A549 (cell line): ENCODE data around the gene RERE. TPM values are rescaled to one million over a fixed set of nuclear protein-coding genes. Genes with fewer than 3 reads are reported as not detected.

Experiments
- ATAC-seq, 2 experiments: fragments of 200-7000 bp in 1 of 2; fragments of >200 bp in 1 of 2; cut with Nextera tagmentation in 1 of 2; cut with Tn5 transposase in 1 of 2; 3 replicates each; pipeline versions ENCODE4 v1.8.0 to v1.9.1; 2018 to 2020; ENCODE audit warnings: mild to moderate bottlenecking in 1 of 2, moderate library complexity in 1 of 2
- CTCF ChIA-PET: fragments of 300-600 bp; sonication (Branson Sonifier 250); formaldehyde crosslinking; extraction: SDS; loops from one replicate; lab custom pipeline; 2021; ENCODE audit warnings: antibody characterized with exemption, inconsistent platforms; lab: Yijun Ruan, JAX
- POLR2A ChIA-PET: fragments of 350-600 bp; formaldehyde crosslinking; extraction: SDS; loops from one replicate; lab custom pipeline; 2021; ENCODE audit warnings: antibody characterized with exemption, inconsistent platforms; lab: Yijun Ruan, JAX
- DNase-seq, 2 experiments: peaks; one replicate each; pipeline versions ENCODE4 v3.0.0 to v3.0.0-alpha.2; 2011 to 2016; ENCODE audit warnings: low read depth in 1 of 2, low spot score in 1 of 2
- FAIRE-seq: peaks from 2 replicates; lab custom pipeline; 2011; peaks lifted over from hg19 to GRCh38; lab: Jason Lieb, UNC
- H3K27ac ChIP-seq, 2 experiments: fragments of >200 bp; sonication (Bioruptor Twin); formaldehyde crosslinking; 3 replicates each; pipeline ENCODE4 v1.5.1; 2016 to 2017
- H3K4me1 ChIP-seq: fragments of >200 bp; sonication (Bioruptor Twin); formaldehyde crosslinking; 3 replicates; pipeline ENCODE4 v1.6.1; 2016
- H3K4me2 ChIP-seq: fragments of >200 bp; sonication (Bioruptor Twin); formaldehyde crosslinking; 3 replicates; pipeline ENCODE4 v1.6.1; 2016
- H3K4me3 ChIP-seq: fragments of >200 bp; sonication (Bioruptor Twin); formaldehyde crosslinking; 3 replicates; pipeline ENCODE4 v1.5.1; 2016
- H3K9me3 ChIP-seq: fragments of >200 bp; sonication (Bioruptor Twin); formaldehyde crosslinking; 3 replicates; pipeline ENCODE4 v1.6.1; 2016
- CEBPB ChIP-seq, 2 experiments: fragments of >200 bp in 1 of 2; sonication (Bioruptor Twin) in 1 of 2; formaldehyde crosslinking in 1 of 2; IDR thresholded peaks; 2 replicates each; pipeline ENCODE4 v1.6.1; 2012 to 2016
- ELK1 ChIP-seq: fragments of 150-350 bp; IDR thresholded peaks from 2 replicates; pipeline ENCODE4 v1.6.1; 2014; ENCODE audit warnings: low read depth, mild to moderate bottlenecking, low read length
- EP300 ChIP-seq, 2 experiments: fragments of >200 bp; sonication (Bioruptor Twin); formaldehyde crosslinking; IDR thresholded peaks; 2 replicates in 1 of 2; 3 replicates in 1 of 2; pipeline ENCODE4 v1.6.1; 2016 to 2017
- FOSL2 ChIP-seq, 2 experiments: fragments of 450-650 bp in 1 of 2; fragments of >200 bp in 1 of 2; sonication (Bioruptor Twin) in 1 of 2; formaldehyde crosslinking; IDR thresholded peaks; 2 replicates each; pipeline versions ENCODE4 v1.5.0 to v1.6.1; 2016 to 2020; ENCODE audit warnings: mild to moderate bottlenecking in 1 of 2, moderate library complexity in 1 of 2
- FOXS1 ChIP-seq: fragments of 250-450 bp; sonication (Bioruptor Pico); IDR thresholded peaks from 2 replicates; pipeline ENCODE4 v1.5.0; 2020; ENCODE audit warnings: mild to moderate bottlenecking, moderate library complexity
- GATA3 ChIP-seq: IDR thresholded peaks from 2 replicates; pipeline ENCODE4 v1.6.1; 2012; ENCODE audit warnings: borderline replicate concordance
- HES2 ChIP-seq: fragments of >200 bp; sonication (Bioruptor Twin); formaldehyde crosslinking; IDR thresholded peaks from 2 replicates; pipeline ENCODE4 v1.6.1; 2016
- HEYL ChIP-seq: fragments of 250-450 bp; sonication (Bioruptor Pico); IDR thresholded peaks from 2 replicates; pipeline ENCODE4 v1.8.0; 2021; ENCODE audit warnings: mild to moderate bottlenecking, moderate library complexity
- KDM1A ChIP-seq: fragments of 200-600 bp; sonication (generic); IDR thresholded peaks from 2 replicates; pipeline ENCODE4 v1.6.1; 2016; ENCODE audit warnings: low read depth, mild to moderate bottlenecking
- MAFK ChIP-seq: fragments of 450-650 bp; IDR thresholded peaks from 2 replicates; pipeline ENCODE4 v1.6.1; 2014; ENCODE audit not compliant: partially characterized antibody
- MAX ChIP-seq: IDR thresholded peaks from 2 replicates; pipeline ENCODE4 v1.6.1; 2012
- NPAS2 ChIP-seq: fragments of 250-450 bp; sonication (Bioruptor Pico); IDR thresholded peaks from 2 replicates; pipeline ENCODE4 v1.8.0; 2022; ENCODE audit warnings: mild to moderate bottlenecking, moderate library complexity, borderline replicate concordance
- POLR2AphosphoS2 ChIP-seq: conservative IDR thresholded peaks from 2 replicates; pipeline ENCODE4 v1.6.1; 2012; ENCODE audit warnings: low read length, improper control_type of control experiment, inconsistent platforms
- RNF2 ChIP-seq: fragments of 200-600 bp; sonication (generic); IDR thresholded peaks from 2 replicates; pipeline ENCODE4 v1.6.1; 2016; ENCODE audit warnings: low read depth, mild to moderate bottlenecking, antibody characterized with exemption, moderate library complexity, borderline replicate concordance
- SMC3 ChIP-seq: fragments of >200 bp; sonication (Bioruptor Twin); formaldehyde crosslinking; IDR thresholded peaks from 3 replicates; pipeline ENCODE4 v1.6.1; 2018; ENCODE audit warnings: inconsistent platforms
- SREBF2 ChIP-seq: fragments of 450-650 bp; IDR thresholded peaks from 2 replicates; pipeline ENCODE4 v1.6.1; 2014; ENCODE audit warnings: mild to moderate bottlenecking, moderate library complexity
- TP53 ChIP-seq: fragments of 250-450 bp; sonication (Bioruptor Pico); IDR thresholded peaks from 2 replicates; pipeline ENCODE4 v1.5.0; 2021; ENCODE audit warnings: mild to moderate bottlenecking, moderate library complexity
- WGBS: methylation state at CpG from one replicate; pipeline ENCODE4 v1.1.6; 2017; ENCODE audit errors: missing lambda C conversion rate; 5-methylcytosine and 5-hydroxymethylcytosine counted together
- polyA plus RNA-seq, 4 experiments: library from polyadenylated mRNA; depleted of rRNA in 3 of 4; stranded (reverse); fragments of >200 nt; fragmentation: RNase III in 1 of 4; extraction: RNeasy Plus Mini Kit Qiagen cat#74134 plus additional on column Dnase treatment in 1 of 4; gene quantifications; 2 replicates in 3 of 4; 3 replicates in 1 of 4; pipeline ENCODE4 v1.2.3, GENCODE V29; 2011 to 2017
- TF ChIP-seq, protein P1 (sequence below): fragments of 450-650 bp; IDR thresholded peaks from 2 replicates; pipeline ENCODE4 v1.6.1; 2014; ENCODE audit warnings: antibody characterized with exemption
- TF ChIP-seq, protein P2 (sequence below): fragments of 250-450 bp; sonication (Bioruptor Pico); IDR thresholded peaks from 2 replicates; pipeline ENCODE4 v1.5.0; 2020; ENCODE audit warnings: low read depth, mild to moderate bottlenecking, moderate library complexity
- TF ChIP-seq, protein P3 (sequence below): IDR thresholded peaks from 2 replicates; pipeline ENCODE4 v1.6.1; 2012; ENCODE audit warnings: low read depth, borderline replicate concordance

RERE gene
- polyA plus RNA-seq, 2 of the 4 experiments (the other 2 are of a cell fraction) = 12.6 to 28.6 TPM

GRCh38 chr1:8323706-8324105 is 493.7 kb downstream of the RERE start:
- no peak for ATAC-seq
- TF ChIP-seq MAX (no peak), KDM1A (no peak)
- TF ChIP-seq, all 56 proteins: peak for 0
- 89% methylated on average over 7 of the region's 11 CpGs for WGBS
- Histone ChIP-seq H3K27ac (no peak overlapping the region), H3K4me2 (no peak overlapping the region), H3K9me3 (no peaks in the 10 kb centered on the region), H3K4me3 (no peak overlapping the region), H3K4me1 (0 out of 3 replicates have a peak, but pooled peaks cover under 1% of the 10 kb centered on the region)
- POLR2A ChIA-PET = no interaction called here
- CTCF ChIA-PET = interaction anchor here (1.2 to 7.8 kb wide), 2 partner anchors 8 to 348 kb away, joined by 5 to 42 read pairs; no protein-coding TSS in a partner anchor
- FAIRE-seq (no peak), DNase-seq (no peak)

- H3K4me2 ChIP-seq = no peak overlapping the region
- TF ChIP-seq FOSL2 (IDR thresholded peaks at IDR 0.05) = no peak
- no peak for TF ChIP-seq FOSL2 (CRISPR knock-in tag; IDR thresholded peaks at IDR 0.05)
- no peak for TF ChIP-seq FOXS1 (CRISPR knock-in tag)
- TF ChIP-seq, protein P1, sequence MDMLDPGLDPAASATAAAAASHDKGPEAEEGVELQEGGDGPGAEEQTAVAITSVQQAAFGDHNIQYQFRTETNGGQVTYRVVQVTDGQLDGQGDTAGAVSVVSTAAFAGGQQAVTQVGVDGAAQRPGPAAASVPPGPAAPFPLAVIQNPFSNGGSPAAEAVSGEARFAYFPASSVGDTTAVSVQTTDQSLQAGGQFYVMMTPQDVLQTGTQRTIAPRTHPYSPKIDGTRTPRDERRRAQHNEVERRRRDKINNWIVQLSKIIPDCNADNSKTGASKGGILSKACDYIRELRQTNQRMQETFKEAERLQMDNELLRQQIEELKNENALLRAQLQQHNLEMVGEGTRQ = no peak
- TF ChIP-seq CEBPB (IDR thresholded peaks at IDR 0.05) = no peak
- TF ChIP-seq, protein P2, sequence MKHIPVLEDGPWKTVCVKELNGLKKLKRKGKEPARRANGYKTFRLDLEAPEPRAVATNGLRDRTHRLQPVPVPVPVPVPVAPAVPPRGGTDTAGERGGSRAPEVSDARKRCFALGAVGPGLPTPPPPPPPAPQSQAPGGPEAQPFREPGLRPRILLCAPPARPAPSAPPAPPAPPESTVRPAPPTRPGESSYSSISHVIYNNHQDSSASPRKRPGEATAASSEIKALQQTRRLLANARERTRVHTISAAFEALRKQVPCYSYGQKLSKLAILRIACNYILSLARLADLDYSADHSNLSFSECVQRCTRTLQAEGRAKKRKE = no peak
- TF ChIP-seq GATA3 = no peak
- TF ChIP-seq, protein P3, sequence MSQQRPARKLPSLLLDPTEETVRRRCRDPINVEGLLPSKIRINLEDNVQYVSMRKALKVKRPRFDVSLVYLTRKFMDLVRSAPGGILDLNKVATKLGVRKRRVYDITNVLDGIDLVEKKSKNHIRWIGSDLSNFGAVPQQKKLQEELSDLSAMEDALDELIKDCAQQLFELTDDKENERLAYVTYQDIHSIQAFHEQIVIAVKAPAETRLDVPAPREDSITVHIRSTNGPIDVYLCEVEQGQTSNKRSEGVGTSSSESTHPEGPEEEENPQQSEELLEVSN = no peak
- no peak for TF ChIP-seq ELK1
- no peak for TF ChIP-seq HES2
- TF ChIP-seq HEYL (CRISPR knock-in tag) = no peak
- TF ChIP-seq SMC3 = no peak
- ATAC-seq (no peak), DNase-seq (no peak), FAIRE-seq (no peak)
- CTCF ChIA-PET = interaction anchor here (1.3 kb wide), 1 partner anchor 306 kb away, joined by 3 read pairs; no protein-coding TSS in a partner anchor
- peaks cover 11% of the 10 kb centered on the region for H3K4me1 ChIP-seq
- no peaks in the 10 kb centered on the region for H3K9me3 ChIP-seq
- H3K27ac ChIP-seq = no peak overlapping the region
- POLR2A ChIA-PET = no interaction called here
- H3K4me3 ChIP-seq = no peak overlapping the region
- WGBS = 55% methylated on average over 2 of the region's 3 CpGs
Observed at GRCh38 chr1:8321612-8322011, 495.8 kb downstream of the RERE start.

GRCh38 chr1:8318436-8318835 is 499.0 kb downstream of the RERE start:
- ChIA-PET POLR2A (no interaction called here), CTCF (interaction anchor here (1.0 to 6.1 kb wide), 3 partner anchors 34 to 339 kb away, joined by 3 to 145 read pairs (median 3); no protein-coding TSS in a partner anchor)
- ATAC-seq (no peak), DNase-seq (no peak), FAIRE-seq (no peak)
- H3K9me3 ChIP-seq = no peaks in the 10 kb centered on the region
- 86% methylated on average over 11 of the region's 18 CpGs for WGBS
- TF ChIP-seq HES2 (no peak), RNF2 (no peak), MAFK (no peak), EP300 (IDR thresholded peaks at IDR 0.05) (no peak), SREBF2 (no peak), TP53 (CRISPR knock-in tag) (no peak), GATA3 (no peak), POLR2AphosphoS2 (no peak), NPAS2 (CRISPR knock-in tag) (no peak)
- TF ChIP-seq, protein P1 = no peak
- peak overlapping the region; percentile 90 to 92 for H3K27ac ChIP-seq
- H3K4me1 ChIP-seq = peaks cover 36% of the 10 kb centered on the region
- peak overlapping the region; percentile 98 for H3K4me2 ChIP-seq
- peak overlapping the region; percentile 68 for H3K4me3 ChIP-seq
